T-helper 2 cell treated with Interferon-gamma antibody and Interleukin-4, amounts not matched to agents 100 ng/mL and 5 ng/mL, for 36 hours (primary cell): Measurements from ENCODE around the gene AGAP3. TPM values are rescaled to one million over a fixed set of nuclear protein-coding genes. Genes with fewer than 3 reads are reported as not detected.

Experiments
- intact Hi-C: fragments of 100-400 bp; cut with micrococcal nuclease; formaldehyde crosslinking; loops from one replicate; pipeline ENCODE4 v1.15.1; 2023
- total RNA-seq: library from RNA; stranded (reverse); gene quantifications from 2 replicates; pipeline ENCODE4 v1.2.3, GENCODE V29; 2022

Gene AGAP3
- total RNA-seq, 1 donor from 2014 or later, result 29.3 TPM

DNA sequence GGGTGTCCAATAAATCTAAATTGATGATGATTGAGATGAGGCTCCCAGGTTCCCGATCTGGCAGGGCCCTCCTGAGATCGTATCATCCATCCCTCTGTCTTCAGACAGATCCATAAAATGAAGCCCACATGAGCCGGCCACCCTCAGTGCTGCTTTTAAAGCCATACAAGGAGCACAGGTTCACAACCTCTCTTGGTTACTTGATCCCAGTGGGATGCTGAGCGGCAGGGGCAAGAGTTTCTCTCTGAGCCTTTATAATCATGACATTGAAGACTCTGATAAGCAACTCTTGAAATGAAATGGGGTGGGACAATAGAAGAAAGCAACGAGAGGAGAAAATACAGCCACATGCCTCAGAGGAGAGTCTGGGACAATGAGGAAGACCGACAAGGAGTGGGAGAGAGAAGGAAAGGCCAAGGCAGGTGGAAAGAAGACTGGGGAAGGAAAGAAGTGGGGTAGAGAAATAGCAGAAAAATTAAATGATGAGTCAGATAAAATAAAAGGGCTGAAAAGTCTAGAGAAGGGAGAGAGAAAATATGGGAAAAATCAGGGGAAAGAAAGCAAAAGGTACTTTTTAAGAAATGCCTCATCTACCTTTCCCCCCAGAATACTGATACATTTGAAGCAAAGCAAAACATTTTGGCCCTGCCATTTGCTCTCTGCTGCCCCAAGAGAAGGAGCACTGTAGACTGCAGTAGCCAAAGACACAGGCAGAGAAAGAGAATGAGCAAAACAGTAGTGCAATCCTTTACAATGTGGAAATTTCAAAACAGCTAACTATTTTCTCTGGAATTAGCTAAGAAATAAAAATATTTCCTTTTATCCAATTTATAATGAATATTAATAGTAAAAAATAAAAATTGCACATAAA is 66.6 kb downstream of the AGAP3 start:
- intact Hi-C loops, result no loop called here

DNA sequence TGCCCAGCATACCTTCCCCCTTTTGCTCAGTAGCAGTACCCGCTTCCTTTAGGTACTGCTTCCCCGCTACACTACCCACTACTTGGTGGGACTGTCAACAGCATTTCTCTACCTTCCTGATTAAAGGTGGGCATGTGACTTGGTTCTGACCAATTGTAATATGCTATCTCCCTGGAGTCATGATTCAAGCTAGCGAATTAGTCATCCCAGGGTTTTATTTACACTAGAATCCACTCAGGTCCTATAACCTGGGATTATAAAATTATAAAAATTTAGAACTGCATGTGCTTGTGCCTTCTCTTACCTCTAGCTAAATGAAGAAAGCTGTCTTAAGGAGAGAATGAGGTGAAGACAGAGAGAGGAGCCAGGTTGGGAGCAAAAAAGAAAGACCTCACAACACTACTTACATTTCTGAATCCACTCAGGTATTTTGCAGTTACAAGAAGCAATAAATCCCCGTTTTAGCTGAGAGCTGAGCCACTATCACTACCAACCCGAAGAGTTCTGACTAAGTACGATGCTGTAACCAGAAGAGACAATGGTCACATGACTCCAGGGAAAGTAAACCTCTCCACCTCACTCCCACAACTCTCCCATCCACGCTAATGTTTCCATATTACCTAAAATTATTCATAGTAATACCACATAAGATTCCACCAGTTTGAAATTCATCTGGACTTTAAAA is 71.5 kb downstream of the AGAP3 start:
- intact Hi-C loops, result no loop called here

DNA sequence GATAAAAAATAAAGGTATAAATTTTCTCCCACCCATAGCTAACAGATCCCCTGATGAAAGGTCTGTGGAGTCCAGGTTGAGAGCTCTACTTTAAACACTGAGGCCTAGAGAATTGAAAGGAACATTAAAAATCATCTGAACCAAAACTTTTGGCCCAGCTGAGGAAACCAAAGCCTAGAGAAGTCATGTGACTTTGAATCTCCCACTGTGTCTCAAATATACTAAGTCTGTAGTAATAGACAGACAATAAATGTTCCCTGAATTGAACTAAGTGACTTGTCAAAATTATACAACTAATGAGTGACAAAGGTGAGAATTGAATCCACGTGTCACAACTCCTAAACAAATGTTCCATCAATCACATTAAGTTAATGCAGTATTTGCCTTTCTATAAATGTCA is 75.5 kb downstream of the AGAP3 start:
- intact Hi-C loops, result no loop called here

DNA sequence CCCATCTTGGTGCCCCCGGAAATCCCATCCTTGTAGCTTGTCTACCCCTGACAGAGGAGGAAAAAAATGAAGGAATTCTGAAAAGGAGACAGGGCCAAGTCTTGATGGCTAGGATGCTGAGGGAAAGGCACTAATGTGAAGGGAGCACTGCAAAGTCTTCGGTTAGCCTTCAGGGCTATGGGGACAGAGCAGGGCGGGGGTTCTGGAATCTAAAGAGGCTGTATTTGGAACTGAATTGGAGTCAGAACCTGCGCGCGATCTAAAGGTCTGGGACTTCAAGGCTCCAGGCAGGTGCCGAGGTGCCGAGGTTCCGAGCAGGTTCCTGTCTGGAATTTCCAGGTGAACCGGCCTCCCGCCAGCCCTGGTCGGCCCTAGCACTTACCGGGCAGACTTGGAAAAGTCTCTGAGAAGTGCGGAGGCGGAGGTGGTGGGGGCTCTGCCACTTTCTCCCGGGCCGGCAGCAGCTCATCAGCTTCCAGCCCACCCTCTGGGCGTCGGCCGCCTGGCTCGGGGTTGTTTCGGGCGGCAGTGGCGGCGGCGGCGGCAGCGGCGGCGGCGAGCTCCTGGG is 80.4 kb downstream of the AGAP3 start:
- intact Hi-C loops, result loop anchor here (5.0 kb wide), 1 partner anchor 136 kb away; no protein-coding TSS in a partner anchor

DNA sequence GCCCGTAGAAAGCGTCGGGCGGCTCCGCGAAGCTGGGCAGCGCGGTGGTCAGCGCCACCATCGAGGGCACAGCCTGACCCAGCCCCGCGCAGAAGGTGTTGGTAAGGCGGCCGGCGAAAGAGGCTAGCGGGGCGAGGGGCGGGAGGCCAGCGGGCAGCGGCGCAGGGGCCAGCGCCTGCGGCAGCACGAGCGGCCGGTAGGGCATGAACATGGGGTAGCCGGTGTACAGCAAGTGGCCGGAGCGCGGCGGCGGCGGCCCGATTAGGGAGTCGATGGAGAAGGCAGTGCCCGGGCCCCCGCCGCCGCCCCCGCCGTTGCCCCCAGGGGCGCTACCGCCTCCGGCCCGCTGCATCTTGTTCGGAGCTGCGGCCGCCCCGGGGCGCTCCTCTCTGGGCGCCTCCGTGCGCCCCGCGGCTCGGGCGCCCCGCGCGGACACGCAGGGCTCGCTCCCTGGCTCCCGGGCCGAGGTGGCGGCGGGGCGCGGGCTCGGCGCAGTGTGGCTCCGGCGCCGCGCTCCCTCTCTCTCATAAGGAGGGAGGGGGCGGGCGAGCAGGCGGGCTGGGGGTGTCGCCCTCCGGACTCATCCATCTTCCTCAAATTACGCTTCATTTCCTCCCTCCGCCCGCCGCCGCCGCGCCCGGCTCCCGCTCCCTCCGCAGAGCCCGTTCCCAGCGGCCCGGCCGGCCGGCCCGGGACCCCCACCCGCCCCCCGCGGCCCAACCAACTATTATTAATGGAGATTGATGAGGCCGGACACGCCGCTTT is 81.1 kb downstream of the AGAP3 start, which contains the start of gene GBX1:
Gene GBX1 (minus strand): TSS at position 498 of the 765 bp plus-strand sequence. CDS start 146 bp downstream, at position 352.
- intact Hi-C loops, result loop anchor here (5.0 kb wide), 1 partner anchor 135 kb away; no protein-coding TSS in a partner anchor

GRCh38 chr7:151168003-151168786 is 81.9 kb downstream of the AGAP3 start:
- intact Hi-C loops, result loop anchor here (1.0 to 5.0 kb wide), 2 partner anchors 76 to 134 kb away; no protein-coding TSS in a partner anchor

- intact Hi-C loops, result loop anchor here (1.0 to 5.0 kb wide), 2 partner anchors 76 to 134 kb away; no protein-coding TSS in a partner anchor
These were observed 82.5 kb downstream of the AGAP3 start for GRCh38 chr7:151168787-151169162.

- intact Hi-C loops, result loop anchor here (1.0 to 2.0 kb wide), 2 partner anchors 48 to 60 kb away; partner anchors contain the start of gene CHPF2
These were observed 86.2 kb downstream of the AGAP3 start for GRCh38 chr7:151172273-151173141.

GRCh38 chr7:151173386-151174245 is 87.3 kb downstream of the AGAP3 start:
- intact Hi-C loops, result loop anchor here (2.0 kb wide), 1 partner anchor 59 kb away; the partner anchor contains the start of gene CHPF2

DNA sequence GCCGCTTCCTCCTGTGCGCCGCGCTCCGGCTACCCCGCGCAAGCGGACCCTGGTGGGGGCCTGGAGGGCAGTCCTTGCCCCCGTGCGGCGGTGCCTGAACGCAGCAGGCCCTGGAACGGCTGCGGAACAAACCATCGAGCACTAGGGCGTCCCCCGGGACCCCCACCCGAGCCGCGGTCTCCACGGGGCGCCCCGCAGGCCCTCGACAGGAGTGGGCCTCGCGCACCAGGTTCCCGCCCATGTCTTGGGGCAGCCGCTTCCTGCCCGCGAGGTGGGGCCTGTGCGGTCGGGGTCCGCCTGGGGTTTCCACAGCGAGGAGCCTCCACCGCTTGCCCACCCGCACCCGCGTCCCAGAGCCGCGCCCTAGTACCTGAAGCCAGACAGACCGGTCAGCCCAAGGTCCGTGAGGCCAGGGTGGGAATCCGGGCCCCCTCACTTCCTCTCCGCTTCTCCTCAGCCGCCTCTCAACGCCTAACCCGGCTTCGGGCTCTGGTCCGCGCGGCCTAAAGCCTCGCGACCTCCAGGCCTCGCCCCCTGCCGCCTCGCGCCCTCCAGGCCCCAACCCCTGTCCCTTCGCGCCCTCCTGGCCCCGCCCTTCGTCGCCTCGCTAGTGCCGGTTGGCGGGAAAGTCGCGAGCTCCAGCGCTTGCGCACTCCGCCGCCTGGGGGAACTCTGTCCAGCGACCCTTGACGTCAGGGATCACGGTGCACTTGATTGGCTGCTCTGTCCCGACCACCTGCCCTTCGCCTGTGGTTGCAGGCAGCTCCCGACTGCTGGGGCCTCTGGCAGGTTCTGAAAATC is 88.2 kb downstream of the AGAP3 start:
- intact Hi-C loops, result no loop called here

DNA sequence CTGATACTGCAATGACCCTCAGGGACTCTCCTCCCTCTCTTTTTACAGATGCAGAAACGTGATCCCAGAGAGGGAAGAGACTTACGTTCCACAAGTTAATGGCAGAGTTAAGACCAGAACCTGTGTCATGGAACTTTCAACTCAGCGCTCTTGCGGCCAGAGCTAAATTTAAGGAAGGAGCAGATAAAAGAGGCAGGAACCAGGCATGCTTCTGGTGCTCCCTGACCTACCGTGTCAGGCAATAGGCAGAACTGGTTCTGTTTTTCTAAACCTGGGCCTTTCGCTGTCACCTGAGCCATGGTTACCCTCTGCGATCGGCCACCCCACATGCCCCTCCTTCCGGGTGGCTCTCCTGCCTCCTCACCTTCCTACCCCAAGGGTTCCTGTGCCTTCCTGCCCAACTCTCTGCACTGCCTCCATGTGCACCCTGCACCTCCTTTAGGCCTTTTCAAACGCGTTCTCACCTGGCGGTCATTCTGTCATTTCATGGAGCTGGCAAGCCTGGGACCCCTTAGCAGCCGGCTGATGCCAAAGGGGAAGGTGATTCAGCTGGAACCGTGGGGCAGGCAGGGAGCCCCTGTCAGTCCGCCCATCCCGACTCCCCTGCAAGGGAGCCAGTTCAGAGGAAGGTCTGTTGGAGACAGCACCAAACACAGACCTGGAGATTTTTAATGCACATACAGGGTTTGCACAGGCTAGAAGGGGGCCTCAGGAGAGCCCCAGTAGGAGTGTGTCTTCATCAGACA is 88.9 kb downstream of the AGAP3 start:
- intact Hi-C loops, result no loop called here

GRCh38 chr7:151175793-151176311 is 89.6 kb downstream of the AGAP3 start:
- intact Hi-C loops, result no loop called here

DNA sequence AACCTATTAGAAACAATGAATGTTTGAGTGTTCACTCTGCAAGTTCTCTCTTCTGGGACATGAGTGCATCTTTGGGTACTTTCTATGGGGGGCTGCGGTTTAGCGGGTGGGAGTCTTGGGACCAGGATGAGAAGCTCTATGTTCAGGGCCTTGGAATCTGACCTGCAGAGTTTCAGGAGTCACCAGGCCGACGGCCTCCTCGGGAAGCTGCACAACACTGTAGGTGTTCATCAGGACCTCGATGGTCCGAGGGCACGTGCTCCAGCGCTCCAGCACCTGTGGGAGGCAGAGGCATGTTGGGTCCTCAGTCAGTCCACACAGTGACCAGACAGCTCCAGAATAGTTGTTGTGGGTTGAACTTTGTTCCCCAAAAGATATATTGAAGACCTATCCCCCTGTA is 90.1 kb downstream of the AGAP3 start:
- intact Hi-C loops, result no loop called here

GRCh38 chr7:151177310-151177709 is 91.0 kb downstream of the AGAP3 start:
- intact Hi-C loops, result no loop called here

GRCh38 chr7:151178236-151178635 is 92.0 kb downstream of the AGAP3 start:
- intact Hi-C loops, result no loop called here

DNA sequence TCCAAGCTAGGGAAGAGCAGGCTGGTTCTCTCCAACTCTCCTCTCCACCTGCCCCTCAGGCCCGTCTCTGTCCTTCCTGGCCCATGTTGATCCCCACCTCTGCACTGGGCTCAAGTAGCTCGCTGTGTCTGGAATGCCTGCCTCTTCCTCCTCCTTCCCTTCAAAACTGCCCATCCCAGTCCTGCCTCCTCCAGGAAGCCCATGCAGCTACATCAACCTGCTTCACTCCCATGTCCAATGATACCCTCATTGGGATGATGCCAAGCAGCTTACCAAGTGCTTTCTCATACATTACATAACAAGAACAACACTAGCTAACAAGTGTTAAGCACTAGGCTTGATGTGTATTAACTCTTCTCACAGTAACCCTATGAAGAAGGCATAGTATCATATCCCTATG is 92.6 kb downstream of the AGAP3 start:
- intact Hi-C loops, result no loop called here
